ENCODE data around the gene GALNT9. TPM values are rescaled to one million over a fixed set of nuclear protein-coding genes. Genes with fewer than 3 reads are reported as not detected.

GALNT9 gene
- total RNA-seq, 2 experiments from 2014 or later, result not detected

GRCh38 chr12:132166801-132167591 is 162.4 kb downstream of the GALNT9 start:
- DNase-seq (no peak), ATAC-seq (ENCODE audit: poor library complexity) (no peak)
- intact Hi-C loops (cut with DNase I, micrococcal nuclease), result loop anchor here in 1 of 2 experiments (5.0 kb wide), 1 partner anchor 175 kb away; no protein-coding TSS in a partner anchor
- Histone ChIP-seq H3K27ac (ENCODE audit: low read depth in 1 of 2, low read length in 2 of 2) (no peak overlapping the region), H3K4me3 (ENCODE audit: low read length) (no peak overlapping the region), H3K9me3 (ENCODE audit: control insufficient read depth in 1 of 2, insufficient read depth in 1 of 2, low read length in 2 of 2) (peaks cover 0 to 16% of the 10 kb centered on the region in 2 experiments), H3K27me3 (ENCODE audit: control insufficient read depth in 1 of 2, insufficient read depth in 2 of 2, low read length in 2 of 2) (peaks cover 0 to 5% of the 10 kb centered on the region in 2 experiments), H3K4me1 (ENCODE audit: insufficient read depth, low read length) (peaks cover 34% of the 10 kb centered on the region), H3K36me3 (ENCODE audit: insufficient read depth, low read length) (no peaks in the 10 kb centered on the region)
- ChIA-PET CTCF (no interaction called here), POLR2A (no interaction called here)
- Mint-ChIP-seq H3K9me3 (no peaks in the 10 kb centered on the region), H3K27me3 (no peaks in the 10 kb centered on the region), H3K4me3 (no peak overlapping the region), H3K36me3 (ENCODE audit: low read depth) (no peaks in the 10 kb centered on the region), H3K4me1 (ENCODE audit: low read depth) (peaks cover 6% of the 10 kb centered on the region), H3K27ac (no peak overlapping the region)
- TF ChIP-seq, protein P1, sequence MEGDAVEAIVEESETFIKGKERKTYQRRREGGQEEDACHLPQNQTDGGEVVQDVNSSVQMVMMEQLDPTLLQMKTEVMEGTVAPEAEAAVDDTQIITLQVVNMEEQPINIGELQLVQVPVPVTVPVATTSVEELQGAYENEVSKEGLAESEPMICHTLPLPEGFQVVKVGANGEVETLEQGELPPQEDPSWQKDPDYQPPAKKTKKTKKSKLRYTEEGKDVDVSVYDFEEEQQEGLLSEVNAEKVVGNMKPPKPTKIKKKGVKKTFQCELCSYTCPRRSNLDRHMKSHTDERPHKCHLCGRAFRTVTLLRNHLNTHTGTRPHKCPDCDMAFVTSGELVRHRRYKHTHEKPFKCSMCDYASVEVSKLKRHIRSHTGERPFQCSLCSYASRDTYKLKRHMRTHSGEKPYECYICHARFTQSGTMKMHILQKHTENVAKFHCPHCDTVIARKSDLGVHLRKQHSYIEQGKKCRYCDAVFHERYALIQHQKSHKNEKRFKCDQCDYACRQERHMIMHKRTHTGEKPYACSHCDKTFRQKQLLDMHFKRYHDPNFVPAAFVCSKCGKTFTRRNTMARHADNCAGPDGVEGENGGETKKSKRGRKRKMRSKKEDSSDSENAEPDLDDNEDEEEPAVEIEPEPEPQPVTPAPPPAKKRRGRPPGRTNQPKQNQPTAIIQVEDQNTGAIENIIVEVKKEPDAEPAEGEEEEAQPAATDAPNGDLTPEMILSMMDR (IDR thresholded peaks at IDR 0.05), result no peak

DNA sequence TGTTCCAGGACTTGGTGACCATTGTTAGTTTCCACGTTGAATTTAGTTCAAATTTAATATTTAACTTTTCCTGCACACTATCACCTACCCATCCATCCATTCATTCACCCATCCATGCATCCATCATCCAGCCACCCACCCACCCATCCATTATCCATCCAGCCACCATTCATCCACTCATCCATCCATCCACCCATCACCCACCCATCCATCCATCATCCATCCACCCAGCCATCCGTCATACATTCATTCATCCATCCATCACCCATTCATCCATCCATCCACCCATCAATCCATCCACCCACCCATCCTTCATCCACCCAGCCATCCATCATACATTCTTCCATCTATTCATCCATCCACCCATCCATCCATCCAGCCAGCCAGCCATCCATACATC is 163.3 kb downstream of the GALNT9 start:
- Histone ChIP-seq H3K36me3 (ENCODE audit: insufficient read depth, low read length) (no peaks in the 10 kb centered on the region), H3K27ac (ENCODE audit: low read depth in 1 of 2, low read length in 2 of 2) (no peak overlapping the region), H3K9me3 (ENCODE audit: control insufficient read depth in 1 of 2, insufficient read depth in 1 of 2, low read length in 2 of 2) (peaks cover 0 to 22% of the 10 kb centered on the region in 2 experiments), H3K4me1 (ENCODE audit: insufficient read depth, low read length) (peaks cover 36% of the 10 kb centered on the region), H3K4me3 (ENCODE audit: low read length) (no peak overlapping the region), H3K27me3 (ENCODE audit: control insufficient read depth in 1 of 2, insufficient read depth in 2 of 2, low read length in 2 of 2) (peaks cover 0 to 5% of the 10 kb centered on the region in 2 experiments)
- Mint-ChIP-seq H3K36me3 (ENCODE audit: low read depth) (no peaks in the 10 kb centered on the region), H3K4me1 (ENCODE audit: low read depth) (peaks cover 6% of the 10 kb centered on the region), H3K9me3 (no peaks in the 10 kb centered on the region), H3K27ac (no peak overlapping the region), H3K4me3 (no peak overlapping the region), H3K27me3 (no peaks in the 10 kb centered on the region)
- DNase-seq (no peak), ATAC-seq (ENCODE audit: poor library complexity) (no peak)
- ChIA-PET POLR2A (no interaction called here), CTCF (no interaction called here)
- intact Hi-C loops (cut with DNase I, micrococcal nuclease), result loop anchor here in 1 of 2 experiments (5.0 kb wide), 1 partner anchor 176 kb away; no protein-coding TSS in a partner anchor
- TF ChIP-seq, protein P1 (IDR thresholded peaks at IDR 0.05), result no peak

DNA sequence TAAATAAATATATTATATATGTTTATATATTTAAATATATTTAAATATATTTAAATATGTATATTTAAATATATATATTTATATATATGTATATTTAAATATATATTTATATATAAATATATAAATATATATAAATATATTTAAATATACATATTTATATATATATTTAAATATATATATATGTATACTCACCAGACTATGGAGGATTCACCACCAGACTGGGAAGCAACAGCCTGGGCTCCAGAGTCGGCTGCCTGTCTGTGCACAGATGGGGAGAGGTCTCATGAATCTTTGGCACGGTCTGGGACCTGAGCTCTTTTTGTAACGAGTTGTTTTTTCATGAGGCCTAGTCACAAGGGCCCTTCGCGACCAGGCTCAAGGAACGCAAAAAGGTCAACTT is 163.8 kb downstream of the GALNT9 start:
- Histone ChIP-seq H3K4me3 (ENCODE audit: low read length) (no peak overlapping the region), H3K4me1 (ENCODE audit: insufficient read depth, low read length) (peaks cover 36% of the 10 kb centered on the region), H3K27me3 (ENCODE audit: control insufficient read depth in 1 of 2, insufficient read depth in 2 of 2, low read length in 2 of 2) (peaks cover 0 to 5% of the 10 kb centered on the region in 2 experiments), H3K27ac (ENCODE audit: low read depth in 1 of 2, low read length in 2 of 2) (no peak overlapping the region), H3K9me3 (ENCODE audit: control insufficient read depth in 1 of 2, insufficient read depth in 1 of 2, low read length in 2 of 2) (peaks cover 0 to 26% of the 10 kb centered on the region in 2 experiments), H3K36me3 (ENCODE audit: insufficient read depth, low read length) (no peaks in the 10 kb centered on the region)
- Mint-ChIP-seq H3K27me3 (no peaks in the 10 kb centered on the region), H3K36me3 (ENCODE audit: low read depth) (no peaks in the 10 kb centered on the region), H3K4me3 (no peak overlapping the region), H3K9me3 (no peaks in the 10 kb centered on the region), H3K4me1 (ENCODE audit: low read depth) (peaks cover 6% of the 10 kb centered on the region), H3K27ac (no peak overlapping the region)
- intact Hi-C loops (cut with DNase I, micrococcal nuclease), result loop anchor here in 1 of 2 experiments (5.0 kb wide), 1 partner anchor 177 kb away; no protein-coding TSS in a partner anchor
- DNase-seq (no peak), ATAC-seq (ENCODE audit: poor library complexity) (no peak)
- CTCF ChIA-PET, result no interaction called here
- TF ChIP-seq, protein P1 (IDR thresholded peaks at IDR 0.05), result no peak
- POLR2A ChIA-PET, result no interaction called here

Data from CD4-positive, alpha-beta T cell (primary cell).